ENCODE measurements around the gene KRTAP25-1.

DNA sequence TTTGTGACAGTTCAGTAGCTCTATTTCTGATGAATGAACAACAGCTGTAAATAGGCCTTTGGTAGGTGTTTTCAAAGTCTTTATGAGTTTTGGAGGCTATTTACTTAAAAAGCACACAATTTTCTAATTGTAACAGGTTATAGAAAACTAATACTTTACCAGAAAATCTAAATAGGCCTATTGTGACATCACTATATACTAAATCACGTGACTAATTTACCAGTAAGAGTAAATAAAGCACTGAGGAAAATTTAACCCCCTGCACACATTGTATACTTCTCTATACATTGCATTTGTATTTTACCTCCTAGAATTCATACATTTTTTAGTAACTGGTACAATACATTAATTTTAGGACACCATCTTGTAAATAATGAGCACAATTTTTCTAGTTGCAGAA lies 15.8 kb upstream of the KRTAP25-1 start:
- TF ChIP-seq EZH2 (IDR thresholded peaks at IDR 0.05) (no peak), POLR2AphosphoS5 (IDR thresholded peaks at IDR 0.05; ENCODE audit: borderline replicate concordance, low read depth, low read length) (no peak)

All from SK-N-MC (cell line).